Cardiac fibroblast (primary cell): ENCODE results near the gene MORC4.

ENCODE experiments used
- DNase-seq, 2 donors: peaks; one replicate each; pipeline versions ENCODE4 v3.0.0 to v3.0.0-alpha.2; 2010; ENCODE audit warnings: low read depth in 2 of 2
- H3K4me3 ChIP-seq, 2 donors: replicated peaks in 1 of 2; 1 replicate in 1 of 2; 2 replicates in 1 of 2; pipeline ENCODE4 v1.5.1; 2011; ENCODE audit warnings: low read depth in 2 of 2, low read length in 2 of 2, mild to moderate bottlenecking in 2 of 2, moderate library complexity in 1 of 2
- CTCF ChIP-seq: IDR thresholded peaks from one replicate; pipeline ENCODE4 v1.5.1; 2011; ENCODE audit warnings: low read depth, mild to moderate bottlenecking, low read length, inconsistent platforms

The MORC4 gene

GRCh38 chrX:107000013-107000515 lies at the start of gene MORC4:
Gene MORC4, minus strand, starts transcription at chrX:107000212. Its CDS starts 243 bp downstream, at chrX:106999969.
- TF ChIP-seq CTCF: no peak
- peak; percentile 72 to 83 for DNase-seq
- H3K4me3 ChIP-seq: peak within 1 kb of the TSS; percentile 58 to 64

- no peak for TF ChIP-seq CTCF
- no peak overlapping the region for H3K4me3 ChIP-seq
- DNase-seq: no peak
These were observed 47.6 kb upstream of the MORC4 start for GRCh38 chrX:107047622-107048021.

GRCh38 chrX:107029752-107030151 lies 29.7 kb upstream of the MORC4 start:
- TF ChIP-seq CTCF: no peak
- H3K4me3 ChIP-seq: no peak overlapping the region
- DNase-seq: no peak

GRCh38 chrX:107025545-107025944 lies 25.5 kb upstream of the MORC4 start:
- TF ChIP-seq CTCF: peak; percentile 58
- H3K4me3 ChIP-seq: no peak overlapping the region
- peak; percentile 48 to 50 for DNase-seq

GRCh38 chrX:107014936-107015335 lies 14.9 kb upstream of the MORC4 start:
- TF ChIP-seq CTCF: no peak
- peak; percentile 4 to 40 for DNase-seq
- no peak overlapping the region for H3K4me3 ChIP-seq

GRCh38 chrX:107008034-107008433 lies 8.0 kb upstream of the MORC4 start:
- DNase-seq: no peak
- TF ChIP-seq CTCF: no peak
- H3K4me3 ChIP-seq: no peak overlapping the region
